Measurements from ENCODE around the gene PRDM16. TPM values are rescaled to one million over a fixed set of nuclear protein-coding genes. Genes with fewer than 3 reads are reported as not detected.

The PRDM16 gene
- polyA plus RNA-seq, 3 donors = not detected

- H3K4me1 ChIP-seq (ENCODE audit: control insufficient read depth in 1 of 2, insufficient read depth in 2 of 2, low read length in 2 of 2) = no peaks in the 10 kb centered on the region
- no peak overlapping the region for H3K4me2 ChIP-seq (replicated peaks; ENCODE audit: extremely low read depth, low read length, poor library complexity, severe bottlenecking)
- Mint-ChIP-seq H3K4me3 (no peak overlapping the region), H3K27me3 (ENCODE audit: low read depth in 3 of 3) (peaks cover 0 to 3% (median 1%) of the 10 kb centered on the region in 3 donors), H3K9me3 (no peaks in the 10 kb centered on the region), H3K27ac (no peak overlapping the region), H3K4me1 (no peaks in the 10 kb centered on the region), H3K36me3 (no peaks in the 10 kb centered on the region)
- H3K36me3 ChIP-seq (replicated peaks in 1 of 2; ENCODE audit: control insufficient read depth in 1 of 2, insufficient read depth in 2 of 2, low read length in 2 of 2) = no peaks in the 10 kb centered on the region
- H3K27ac ChIP-seq (ENCODE audit: low read depth in 1 of 2, low read length in 2 of 2) = no peak overlapping the region
- no peaks in the 10 kb centered on the region for H3K79me2 ChIP-seq (ENCODE audit: insufficient read depth, low read length)
- no peaks in the 10 kb centered on the region for H3K9me3 ChIP-seq (replicated peaks in 1 of 2; ENCODE audit: control insufficient read depth in 1 of 2, insufficient read depth in 1 of 2, low read length in 2 of 2)
- H3K27me3 ChIP-seq (ENCODE audit: control insufficient read depth in 2 of 2, insufficient read depth in 2 of 2, low read length in 2 of 2) = no peaks in the 10 kb centered on the region
- no peak overlapping the region for H3K4me3 ChIP-seq (replicated peaks in 1 of 3; ENCODE audit: low read depth in 2 of 3, low read length in 3 of 3)
- H2AFZ ChIP-seq (ENCODE audit: insufficient read depth, low read depth, low read length, poor library complexity, severe bottlenecking) = no peak overlapping the region
- 89% methylated on average over 11 of the region's 12 CpGs for WGBS (ENCODE audit: insufficient coverage)
- intact Hi-C loops (cut with micrococcal nuclease) = no loop called here
- TF ChIP-seq CTCF (IDR thresholded peaks at IDR 0.05) = no peak
- no peaks in the 10 kb centered on the region for H4K20me1 ChIP-seq (ENCODE audit: insufficient read depth, low read length)
- no peak overlapping the region for H3K9ac ChIP-seq (ENCODE audit: insufficient read depth, low read length, poor library complexity, severe bottlenecking)
- no peak for DNase-seq
Observed at GRCh38 chr1:3127738-3128137, 58.7 kb downstream of the PRDM16 start.

- H3K79me2 ChIP-seq (ENCODE audit: insufficient read depth, low read length) = no peaks in the 10 kb centered on the region
- intact Hi-C loops (cut with micrococcal nuclease) = no loop called here
- no peak for TF ChIP-seq CTCF (IDR thresholded peaks at IDR 0.05)
Observed at GRCh38 chr1:3128431-3129132, 59.6 kb downstream of the PRDM16 start.

More at GRCh38 chr1:3128431-3129132, 59.6 kb downstream of the PRDM16 start:
- no peak overlapping the region for H3K9ac ChIP-seq (ENCODE audit: insufficient read depth, low read length, poor library complexity, severe bottlenecking)
- WGBS (ENCODE audit: insufficient coverage) = 88% methylated on average over 24 of the region's 26 CpGs
- no peak overlapping the region for H3K4me2 ChIP-seq (replicated peaks; ENCODE audit: extremely low read depth, low read length, poor library complexity, severe bottlenecking)
- H4K20me1 ChIP-seq (ENCODE audit: insufficient read depth, low read length) = no peaks in the 10 kb centered on the region
- no peaks in the 10 kb centered on the region for H3K9me3 Mint-ChIP-seq
- H3K27ac ChIP-seq (ENCODE audit: low read depth in 1 of 2, low read length in 2 of 2) = no peak overlapping the region
- no peaks in the 10 kb centered on the region for H3K4me1 ChIP-seq (ENCODE audit: control insufficient read depth in 1 of 2, insufficient read depth in 2 of 2, low read length in 2 of 2)
- no peaks in the 10 kb centered on the region for H3K4me1 Mint-ChIP-seq
- no peak overlapping the region for H3K4me3 ChIP-seq (replicated peaks in 1 of 3; ENCODE audit: low read depth in 2 of 3, low read length in 3 of 3)
- H2AFZ ChIP-seq (ENCODE audit: insufficient read depth, low read depth, low read length, poor library complexity, severe bottlenecking) = no peak overlapping the region
- H3K27me3 ChIP-seq (ENCODE audit: control insufficient read depth in 2 of 2, insufficient read depth in 2 of 2, low read length in 2 of 2) = no peaks in the 10 kb centered on the region
- H3K27me3 Mint-ChIP-seq (ENCODE audit: low read depth in 3 of 3) = peaks cover 0 to 3% (median 1%) of the 10 kb centered on the region in 3 donors
- no peaks in the 10 kb centered on the region for H3K36me3 ChIP-seq (replicated peaks in 1 of 2; ENCODE audit: control insufficient read depth in 1 of 2, insufficient read depth in 2 of 2, low read length in 2 of 2)
- no peaks in the 10 kb centered on the region for H3K36me3 Mint-ChIP-seq
- H3K9me3 ChIP-seq (replicated peaks in 1 of 2; ENCODE audit: control insufficient read depth in 1 of 2, insufficient read depth in 1 of 2, low read length in 2 of 2) = no peaks in the 10 kb centered on the region
- H3K4me3 Mint-ChIP-seq = no peak overlapping the region
- no peak overlapping the region for H3K27ac Mint-ChIP-seq
- no peak for DNase-seq

Measured in CD14-positive monocyte (primary cell).